HG03442 (cell line): Measurements from ENCODE around the gene DPF3.
A peak's percentile ranks its signal among the peaks of the same experiment; 100 is the strongest.

Experiments used
- ATAC-seq: cut with Tn5 transposase; IDR thresholded peaks from one replicate; pipeline ENCODE4 v1.9.1; 2021; ENCODE audit warnings: mild to moderate bottlenecking, moderate library complexity; ENCODE audit not compliant: unreplicated experiment

DPF3 gene

DNA sequence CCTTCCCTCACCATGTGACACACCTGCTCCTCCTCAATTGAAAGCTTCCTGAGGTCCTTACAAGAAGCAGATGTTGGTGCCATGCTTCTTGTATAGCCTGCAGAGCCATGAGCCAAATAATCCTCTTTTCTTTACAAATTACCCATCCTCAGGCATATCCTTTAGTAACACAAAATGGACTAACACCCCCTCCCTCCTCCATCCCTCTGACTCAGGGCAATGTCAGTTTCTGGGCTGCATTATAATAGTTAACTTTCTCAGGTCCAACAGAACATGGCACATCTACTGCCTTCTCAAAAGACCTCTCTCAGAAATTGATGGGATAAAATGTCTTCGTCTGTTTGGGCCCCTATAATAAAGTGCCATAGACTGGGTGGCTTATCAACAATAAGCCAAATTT, 287.0 kb downstream of the DPF3 start:
- ATAC-seq, result no peak

- ATAC-seq, result no peak
Measured at GRCh38 chr14:72605921-72606220, 288.0 kb downstream of the DPF3 start.

- no peak for ATAC-seq
Measured at GRCh38 chr14:72605096-72605920, 288.6 kb downstream of the DPF3 start.

- ATAC-seq, result no peak
Measured at GRCh38 chr14:72604133-72604532, 289.8 kb downstream of the DPF3 start.

- ATAC-seq, result no peak
Measured at GRCh38 chr14:72603639-72604038, 290.3 kb downstream of the DPF3 start.

DNA sequence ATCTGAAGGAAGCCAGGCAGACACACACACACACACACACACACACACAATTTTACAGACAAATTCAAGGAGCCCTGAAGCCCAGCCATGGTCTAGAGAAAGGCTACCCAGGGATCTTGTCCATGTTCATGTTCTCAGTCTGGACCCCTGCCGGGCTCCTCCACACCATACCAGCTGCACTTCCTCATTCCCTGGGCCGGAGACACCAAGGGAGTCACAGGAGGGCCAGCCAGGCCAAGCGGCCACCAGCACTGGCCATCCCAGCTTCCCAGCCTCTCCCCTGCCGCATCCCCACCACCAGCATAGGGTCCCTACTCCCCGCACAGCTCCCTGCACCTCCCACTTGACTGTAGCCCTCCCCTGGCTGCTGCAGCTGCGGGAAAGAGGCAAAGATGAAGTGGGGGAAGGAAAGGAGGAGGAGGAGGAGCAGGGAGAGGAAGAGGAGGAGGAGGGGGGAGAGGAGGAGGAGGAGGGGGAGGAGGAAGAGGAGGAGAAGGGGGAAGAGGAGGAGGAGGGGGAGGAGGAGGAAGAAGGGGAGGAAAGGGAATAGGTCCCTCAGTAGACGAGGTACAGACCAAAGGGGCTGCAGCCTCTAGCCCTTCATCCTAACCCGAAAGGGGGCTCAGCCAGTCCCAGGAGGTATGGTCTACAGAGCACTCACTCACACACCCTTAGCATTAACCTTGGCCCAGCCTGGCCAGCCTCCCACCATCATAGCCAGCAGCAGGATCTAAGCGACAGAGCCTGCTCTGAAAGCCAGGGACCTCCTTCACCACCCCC, 293.2 kb downstream of the DPF3 start:
- no peak for ATAC-seq

DNA sequence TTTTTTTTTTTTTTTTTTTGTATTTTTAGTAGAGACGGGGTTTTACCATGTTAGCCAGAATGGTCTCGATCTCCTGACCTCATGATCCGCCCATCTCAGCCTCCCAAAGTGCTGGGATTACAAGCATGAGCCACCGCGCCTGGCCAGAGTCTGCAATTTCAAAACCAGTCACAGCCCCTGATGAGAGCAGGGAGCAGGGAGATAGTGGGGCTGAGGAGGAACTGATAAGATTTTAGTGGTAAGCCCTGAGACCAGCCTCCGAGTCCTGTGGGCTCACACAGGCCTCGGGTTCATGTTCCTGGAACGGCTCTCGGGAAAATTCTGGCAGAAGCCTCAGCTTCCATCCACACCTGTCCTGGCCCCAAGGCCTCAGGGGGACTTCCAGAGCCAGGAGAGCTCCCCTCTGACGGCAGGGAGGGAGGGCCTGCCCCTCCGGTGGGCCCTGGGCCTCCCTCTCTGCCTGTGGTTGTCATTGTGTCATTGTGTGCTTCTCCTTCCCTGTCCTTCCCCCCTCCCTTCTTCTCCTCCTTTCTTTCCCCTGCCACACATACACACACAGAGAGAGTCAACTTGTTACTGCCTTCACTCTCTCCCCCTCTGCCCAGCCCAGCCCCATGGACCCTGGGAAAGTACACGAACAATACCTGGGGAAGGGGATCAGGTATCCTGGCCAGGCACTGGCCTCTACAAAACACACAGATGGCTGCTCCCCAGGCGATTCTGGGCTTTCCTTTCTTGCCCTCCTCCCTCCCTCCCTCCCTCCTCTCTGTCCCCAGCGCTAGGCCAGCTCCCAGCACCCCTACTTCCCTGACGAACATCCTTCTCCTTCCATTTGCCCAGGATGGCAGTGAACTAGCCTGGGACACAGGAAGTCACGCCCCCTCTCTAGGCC, 294.1 kb downstream of the DPF3 start:
- ATAC-seq, result no peak

GRCh38 chr14:72598306-72598705, 295.6 kb downstream of the DPF3 start:
- peak; percentile 50 for ATAC-seq

DNA sequence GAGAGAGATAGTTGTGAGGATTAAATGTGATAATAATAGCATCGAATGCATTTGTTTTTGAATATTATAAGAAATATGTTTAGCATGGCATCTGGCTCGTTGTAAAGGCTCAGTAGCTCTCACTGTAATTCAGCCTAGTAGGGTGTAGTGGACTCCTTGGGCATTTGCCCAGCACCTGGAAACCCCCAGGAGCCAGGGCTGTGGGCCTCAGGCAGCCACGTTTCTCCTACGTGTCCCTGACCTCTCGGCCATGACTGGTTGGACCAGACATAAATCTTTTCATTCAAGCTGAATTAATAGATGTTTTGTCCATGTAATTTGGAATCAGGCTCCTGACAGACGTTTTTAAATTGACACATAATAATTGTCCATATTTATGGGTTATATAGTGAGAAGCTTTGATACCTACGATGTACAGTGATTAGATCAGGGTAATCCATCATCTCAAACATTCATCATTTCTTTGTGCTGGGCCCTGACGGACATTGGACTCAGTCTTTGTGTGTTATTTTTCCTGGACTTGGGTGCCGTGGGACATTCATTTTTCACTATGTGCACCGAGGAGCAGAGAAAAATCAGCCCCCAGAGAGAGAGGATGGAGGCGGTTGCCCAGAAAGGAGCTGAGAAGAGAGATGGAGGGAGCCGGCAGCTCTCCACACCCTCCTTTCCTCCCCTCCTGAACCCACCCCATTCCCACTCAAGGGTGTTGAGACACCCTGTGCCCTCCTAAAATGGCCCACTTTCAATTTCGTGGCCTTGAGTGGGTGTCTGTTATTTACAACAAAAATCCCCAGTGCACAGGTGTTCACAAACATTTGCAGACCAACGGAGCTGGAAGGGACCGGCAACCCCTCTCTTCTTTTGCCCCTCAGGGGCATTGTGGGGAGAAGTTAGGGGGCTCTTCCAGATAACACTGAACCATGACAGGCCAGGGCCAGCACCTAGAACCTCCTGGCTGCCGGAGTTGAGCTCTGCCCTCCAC, 296.4 kb downstream of the DPF3 start:
- ATAC-seq, result no peak

DNA sequence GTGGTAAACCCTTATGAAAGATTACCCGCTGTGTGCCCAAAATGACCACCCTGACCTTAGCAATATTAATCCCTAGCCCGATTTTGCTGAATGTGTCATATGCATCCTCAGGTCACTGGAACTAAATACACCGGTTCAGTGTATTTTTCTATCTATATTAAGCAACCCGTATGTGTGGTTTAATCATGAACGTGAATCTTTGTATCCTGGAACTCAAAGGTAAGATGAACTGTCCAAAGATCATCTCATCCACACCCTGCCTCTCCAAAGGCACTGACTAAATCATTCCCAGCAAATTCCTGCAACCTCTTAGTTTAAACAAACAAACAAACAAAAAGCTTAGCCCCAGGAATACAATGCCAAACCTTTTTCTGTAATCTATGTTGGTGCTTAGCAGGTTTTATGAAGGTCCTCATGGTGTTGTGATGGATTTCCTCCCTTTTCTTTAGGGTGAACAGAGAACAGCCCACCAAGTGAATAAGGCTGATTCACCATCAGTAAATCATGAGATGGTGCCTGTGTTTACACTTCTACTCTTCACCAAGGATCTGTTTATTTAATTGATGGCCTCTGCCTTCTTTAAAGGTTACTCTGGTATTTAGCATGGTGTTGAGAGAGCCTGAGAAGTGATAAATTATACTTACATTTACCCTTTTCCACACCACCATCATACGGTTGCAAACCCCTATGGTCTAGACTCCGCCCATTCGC, 298.6 kb downstream of the DPF3 start:
- no peak for ATAC-seq

- ATAC-seq, result no peak
Measured at GRCh38 chr14:72594099-72594901, 299.6 kb downstream of the DPF3 start.

GRCh38 chr14:72591391-72591790, 302.5 kb downstream of the DPF3 start:
- ATAC-seq, result no peak

GRCh38 chr14:72590577-72590976, 303.3 kb downstream of the DPF3 start:
- ATAC-seq, result no peak

DNA sequence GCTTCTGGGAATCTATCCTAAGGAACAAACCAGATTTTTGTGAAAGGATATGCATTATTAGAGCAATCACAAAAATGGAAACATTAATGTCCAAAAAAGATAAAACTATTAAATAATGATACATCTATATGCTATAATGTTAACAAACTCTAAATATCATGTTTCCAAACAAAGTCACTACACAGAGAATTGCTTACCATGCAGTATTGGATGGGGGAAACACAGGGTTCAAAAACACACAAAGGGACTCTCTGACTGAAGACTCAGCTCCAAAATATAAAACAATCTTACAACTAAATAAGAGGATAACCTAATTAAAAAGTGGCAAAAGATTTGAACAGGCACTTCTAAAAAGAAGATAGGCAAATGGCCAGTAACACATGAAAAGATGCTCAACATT, 304.2 kb downstream of the DPF3 start:
- no peak for ATAC-seq

GRCh38 chr14:72588521-72588920, 305.4 kb downstream of the DPF3 start:
- no peak for ATAC-seq

DNA sequence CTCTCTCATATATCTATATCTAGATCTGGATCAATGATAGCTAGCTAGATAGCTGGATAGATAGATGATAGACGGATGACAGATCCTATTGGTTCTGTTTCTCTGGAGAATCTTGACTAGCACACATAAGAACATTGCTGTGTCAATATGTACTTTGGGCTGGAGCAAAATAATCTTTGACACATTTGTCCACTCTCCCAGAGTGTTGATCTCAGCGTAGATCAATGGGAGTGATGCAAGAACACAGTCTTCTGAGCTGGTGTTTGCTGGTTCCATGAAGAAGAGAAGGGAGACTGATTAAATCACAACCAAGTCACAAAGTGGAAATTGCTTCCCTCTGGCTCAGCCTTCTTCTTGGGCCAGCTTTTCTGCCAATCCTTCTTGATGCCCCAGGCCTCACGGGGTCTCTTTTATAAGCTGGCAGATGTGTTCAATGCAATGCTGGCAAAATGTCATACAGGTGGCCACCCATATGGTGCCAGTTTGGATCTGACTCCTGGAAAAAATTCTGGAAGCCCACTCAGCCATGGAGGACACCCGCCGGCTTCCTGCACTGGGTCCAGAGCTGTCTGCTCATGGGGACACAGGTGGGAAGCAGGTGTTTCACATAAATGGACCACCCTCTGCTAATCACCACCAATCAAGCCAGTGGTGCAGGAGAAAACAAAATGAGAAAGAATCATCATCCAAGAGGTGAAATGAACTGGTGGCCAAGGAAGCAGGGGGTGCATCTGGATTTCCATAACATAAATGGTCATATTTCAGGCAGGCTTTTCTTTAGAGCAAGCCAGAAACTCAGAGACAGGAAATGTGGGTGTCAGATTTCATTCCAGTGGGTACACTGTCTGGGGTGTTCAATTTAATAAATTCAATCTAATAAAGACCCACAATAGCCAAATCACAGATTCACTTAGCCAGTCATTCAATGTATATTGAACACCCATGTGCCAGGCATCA, 310.3 kb downstream of the DPF3 start:
- no peak for ATAC-seq

- no peak for ATAC-seq
Measured at GRCh38 chr14:72582582-72582981, 311.3 kb downstream of the DPF3 start.

DNA sequence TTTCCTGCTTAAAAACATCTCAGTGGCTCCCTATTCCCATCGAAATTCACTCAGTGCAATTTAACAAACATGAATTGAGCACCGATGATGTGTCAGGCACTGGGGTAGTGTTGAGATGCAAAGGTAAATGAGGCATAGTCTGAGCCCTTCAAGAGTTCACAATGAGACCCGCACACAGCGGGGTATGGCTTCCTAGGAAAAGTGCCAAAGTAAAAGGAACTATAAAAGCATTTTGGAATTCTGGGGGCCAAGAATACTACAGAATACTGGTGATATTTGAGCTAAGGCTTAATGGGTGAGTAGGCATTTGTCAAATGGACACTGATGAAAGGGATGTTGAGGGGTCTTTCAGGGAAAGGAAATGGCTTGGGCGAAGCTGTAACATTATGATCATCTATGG, 315.4 kb downstream of the DPF3 start:
- no peak for ATAC-seq
